Left colon (tissue), 2 donors: ENCODE results near the gene SLMAP. TPM values are rescaled to one million over a fixed set of nuclear protein-coding genes. Genes with fewer than 3 reads are reported as not detected.

Source experiments
- ATAC-seq: fragments of 200-7000 bp; cut with Tn5 transposase; one replicate; pipeline ENCODE4 v1.9.1; 2020; ENCODE audit warnings: mild to moderate bottlenecking, moderate library complexity
- DNase-seq, 2 donors: peaks; one replicate each; pipeline ENCODE4 v3.0.0-alpha.2; 2020
- intact Hi-C, 2 donors: fragments of 100-400 bp; cut with DNase I in 1 of 2; cut with micrococcal nuclease in 1 of 2; formaldehyde crosslinking; loops; one replicate each; pipeline versions ENCODE4 v1.11.2 to v1.14.0; 2022; cut with DNase I, micrococcal nuclease
- total RNA-seq, 2 donors: library from RNA; stranded (reverse); fragmentation: NEBNext Ultra II Directional; extraction: Animal tissue kit (Norgen Biotek cat#: 25700); gene quantifications; one replicate each; pipeline ENCODE4 v1.2.1, GENCODE V29; 2021
- donor health status: DM: no; HTN: no; CAD: no.
- donor health status: DM: yes; HTN: yes; CAD: no.

Gene SLMAP
- total RNA-seq, 2 donors from 2014 or later = 75.7 to 114 TPM

DNA sequence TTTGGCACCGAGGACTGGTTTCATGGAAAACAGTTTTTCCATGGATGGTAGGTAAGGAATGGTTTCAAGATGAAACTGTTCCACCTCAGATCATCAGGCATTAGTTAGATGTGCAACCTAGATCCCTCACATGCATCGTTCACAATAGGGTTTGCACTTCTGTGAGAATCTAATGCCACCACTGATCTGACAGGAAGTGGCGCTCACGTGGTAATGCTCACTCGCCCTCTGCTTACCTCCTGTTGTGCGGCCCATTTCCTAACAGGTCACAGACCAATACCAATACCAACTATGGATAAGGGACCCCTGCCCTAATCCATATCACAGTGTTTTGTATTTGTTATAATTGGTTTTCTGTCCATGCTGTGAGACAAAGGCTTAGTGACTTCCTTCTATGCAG, 58.9 kb downstream of the SLMAP start:
- no peak for ATAC-seq
- intact Hi-C loops = no loop called here
- no peak for DNase-seq

DNA sequence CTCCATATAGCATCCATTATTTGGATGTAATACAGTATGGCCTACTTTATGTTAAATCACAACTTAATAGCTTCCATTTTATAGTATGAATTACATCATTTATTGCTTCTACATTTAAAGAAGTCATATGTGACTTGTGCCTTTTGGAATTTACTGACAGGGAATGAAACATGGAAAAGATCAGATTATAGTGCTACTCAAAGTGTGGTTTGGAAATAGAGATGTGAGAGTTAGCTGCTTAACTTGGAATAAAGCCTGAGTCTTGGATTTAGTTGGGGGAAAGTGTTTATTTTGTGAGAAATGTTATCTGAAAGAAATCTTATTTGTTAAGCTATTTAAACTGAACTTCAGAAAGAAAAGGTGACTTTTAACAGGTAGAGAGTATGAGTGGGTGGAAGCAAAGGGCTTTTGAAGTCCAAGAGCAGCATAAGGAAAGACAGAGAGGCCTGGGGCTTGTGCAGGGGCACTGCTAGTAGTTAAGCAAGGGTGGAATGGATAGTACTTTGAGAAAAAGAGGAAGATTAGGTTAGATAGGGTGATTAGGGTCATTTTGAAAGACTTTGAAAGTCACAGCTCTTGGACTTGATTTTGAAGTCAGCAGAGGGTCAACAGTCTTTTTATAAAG, 60.5 kb downstream of the SLMAP start:
- ATAC-seq = no peak
- DNase-seq = no peak
- intact Hi-C loops = no loop called here

GRCh38 chr3:57818772-57819171, 62.7 kb downstream of the SLMAP start:
- ATAC-seq = no peak
- no peak for DNase-seq
- intact Hi-C loops = no loop called here

DNA sequence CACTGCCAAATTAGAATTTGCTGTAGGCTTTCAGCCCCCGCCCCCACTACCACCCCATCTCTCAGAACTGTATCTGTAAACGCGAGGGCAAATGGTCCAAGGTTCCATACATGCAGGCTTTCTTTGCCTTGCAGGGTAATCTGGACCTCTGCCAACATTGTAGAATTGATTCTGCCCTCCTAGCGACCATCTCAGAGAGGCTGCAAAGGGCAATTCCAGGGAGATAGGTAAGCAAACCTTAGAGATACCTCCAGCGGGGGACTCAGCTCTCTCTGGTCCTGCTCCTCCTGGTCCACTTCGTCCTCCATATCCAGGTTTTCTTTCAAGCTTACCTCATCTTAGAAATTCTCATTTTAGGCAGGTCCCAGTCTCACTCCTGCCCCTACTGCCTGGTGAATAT, 64.4 kb downstream of the SLMAP start:
- ATAC-seq (no peak), DNase-seq (no peak)
- intact Hi-C loops = no loop called here

- intact Hi-C loops = no loop called here
- ATAC-seq (no peak), DNase-seq (no peak)
Measured at GRCh38 chr3:57821765-57822164, 65.7 kb downstream of the SLMAP start.

DNA sequence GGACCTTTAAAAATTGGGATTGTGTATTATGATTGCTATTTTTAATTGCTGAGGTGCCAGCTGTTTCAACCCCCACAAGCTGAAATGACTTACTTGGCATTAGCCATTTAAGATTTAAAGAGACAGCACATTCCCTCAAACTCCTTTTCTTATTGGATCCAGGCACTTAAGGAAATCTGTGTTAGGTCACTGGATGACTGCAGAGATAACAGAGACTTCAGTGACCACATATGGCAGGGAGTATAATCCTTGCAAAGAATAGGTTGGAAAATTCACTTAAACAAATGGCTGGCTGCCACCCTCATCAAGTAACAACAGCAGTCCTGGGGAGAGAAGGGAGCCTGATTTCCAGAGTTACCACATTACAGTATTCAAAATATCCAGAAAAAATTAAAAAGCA, 66.6 kb downstream of the SLMAP start:
- DNase-seq (no peak), ATAC-seq (no peak)
- intact Hi-C loops = no loop called here

- no peak for ATAC-seq
- intact Hi-C loops = no loop called here
- DNase-seq = no peak
Measured at GRCh38 chr3:57825116-57825515, 69.0 kb downstream of the SLMAP start.

DNA sequence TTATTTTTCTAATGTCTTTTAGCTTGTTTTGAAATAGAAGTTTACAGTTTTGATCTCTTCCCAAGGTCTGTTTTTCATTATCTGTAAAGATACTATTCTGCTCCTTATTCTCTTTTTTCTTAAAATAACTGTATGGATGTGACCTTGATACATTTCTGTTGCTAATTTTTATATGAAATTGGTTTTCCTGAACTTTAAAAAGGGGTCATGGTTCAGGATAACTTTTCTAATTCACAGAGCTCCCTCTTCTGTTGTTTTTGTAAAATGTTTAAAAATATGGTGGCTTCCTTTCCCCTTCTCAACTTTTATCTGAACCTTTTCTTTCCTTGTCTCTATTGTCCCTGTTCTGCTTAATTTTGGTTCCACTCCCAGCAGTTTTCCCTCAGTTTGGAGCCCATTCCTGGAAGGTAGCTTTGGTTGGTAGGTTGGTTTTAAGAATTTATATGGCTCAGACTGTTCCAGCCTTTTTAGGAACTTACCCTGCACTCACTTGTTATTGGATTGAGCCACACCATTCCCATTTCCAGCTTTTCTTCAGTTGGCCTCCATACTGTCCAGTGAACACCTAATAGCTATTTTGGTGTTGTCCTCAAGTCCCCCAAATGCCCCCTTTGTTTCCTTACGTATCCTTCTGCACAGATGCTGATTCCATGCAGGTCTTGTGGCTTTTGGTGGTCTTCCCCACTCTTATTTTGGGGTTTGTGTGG, 70.3 kb downstream of the SLMAP start:
- intact Hi-C loops = no loop called here
- ATAC-seq = no peak
- no peak for DNase-seq

DNA sequence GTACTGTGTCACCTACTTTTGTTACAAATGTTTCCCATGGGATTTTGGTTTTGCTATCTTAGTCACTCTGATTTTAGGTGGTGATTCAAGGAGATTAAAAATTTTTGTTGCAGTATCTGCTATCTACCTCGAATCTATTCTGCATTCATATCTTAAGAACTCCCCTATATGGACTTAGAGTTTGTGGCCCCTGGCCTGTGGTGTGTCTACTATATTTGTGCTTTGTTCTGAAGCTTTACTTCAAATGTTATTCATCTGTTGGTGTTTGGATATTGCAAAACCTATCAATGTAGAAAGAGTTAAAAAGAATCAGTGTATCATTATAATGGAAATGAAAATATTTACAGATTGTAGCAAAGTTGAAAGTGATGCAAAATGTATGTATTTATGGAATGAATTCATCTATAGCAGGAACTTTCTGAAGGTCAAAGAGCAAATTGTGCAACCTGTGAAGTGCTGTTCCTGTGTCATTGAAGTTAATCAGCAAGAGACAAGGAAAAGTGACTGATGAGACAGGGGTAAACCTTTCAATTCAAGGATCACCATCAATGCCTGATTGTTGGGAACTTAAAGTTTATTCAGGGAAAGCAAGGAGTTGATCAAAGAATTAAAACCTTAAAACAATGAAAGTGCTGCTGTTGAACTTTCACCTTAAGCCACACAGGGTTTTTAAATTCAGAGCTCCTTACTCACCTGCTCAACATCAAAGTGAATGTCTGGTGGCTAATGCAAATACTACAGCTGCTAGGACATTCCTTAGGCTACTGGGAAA, 71.0 kb downstream of the SLMAP start:
- intact Hi-C loops = no loop called here
- peak; percentile 84 for ATAC-seq
- no peak for DNase-seq

DNA sequence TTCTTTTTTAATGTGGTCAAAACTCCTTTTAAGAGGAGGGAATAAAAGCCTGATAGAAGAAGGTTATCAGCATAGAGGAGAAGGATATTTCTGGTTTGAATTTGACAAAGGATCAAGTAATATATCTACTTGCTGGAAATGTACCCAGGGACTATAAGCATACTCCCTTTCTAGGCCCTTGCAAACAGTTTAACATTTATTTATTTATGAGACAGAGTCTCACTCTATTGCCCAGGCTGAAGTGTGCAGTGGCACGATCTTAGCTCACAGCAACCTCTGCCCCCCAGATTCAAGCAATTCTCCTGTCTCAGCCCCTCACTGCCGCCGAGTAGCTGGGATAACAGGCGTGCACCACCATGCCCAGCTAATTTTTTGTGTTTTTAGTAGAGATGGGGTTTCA, 71.6 kb downstream of the SLMAP start:
- intact Hi-C loops = no loop called here

GRCh38 chr3:57832486-57832885, 76.4 kb downstream of the SLMAP start:
- intact Hi-C loops = no loop called here
- DNase-seq (no peak), ATAC-seq (no peak)

More for the DNA sequence above, 71.6 kb downstream of the SLMAP start:
- peak; percentile 43 for ATAC-seq
- no peak for DNase-seq

GRCh38 chr3:57832900-57833313, 76.8 kb downstream of the SLMAP start:
- ATAC-seq = no peak
- no peak for DNase-seq
- intact Hi-C loops = no loop called here

DNA sequence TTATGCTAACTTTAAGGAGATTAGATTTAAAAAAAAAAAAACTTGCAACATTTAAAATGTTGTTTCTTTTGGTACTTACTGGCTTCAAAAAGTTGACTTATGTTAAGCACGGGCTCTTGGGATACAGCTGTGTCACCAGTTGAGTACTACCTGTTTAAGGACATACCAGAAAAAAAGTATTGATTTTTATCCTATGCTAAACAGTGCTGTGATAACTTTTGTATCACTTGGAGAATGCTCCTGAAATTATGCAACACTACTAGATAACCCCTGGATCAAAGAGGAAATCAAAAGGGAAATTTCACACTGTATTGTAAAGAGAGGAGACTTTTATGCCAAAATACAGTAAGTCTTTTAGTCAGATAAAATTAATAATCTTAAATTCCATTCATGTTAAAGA, 77.7 kb downstream of the SLMAP start:
- intact Hi-C loops = no loop called here
- DNase-seq (no peak), ATAC-seq (no peak)

GRCh38 chr3:57837686-57838085, 81.6 kb downstream of the SLMAP start:
- DNase-seq (no peak), ATAC-seq (no peak)
- intact Hi-C loops = no loop called here

- intact Hi-C loops = no loop called here
- no peak for DNase-seq
- ATAC-seq = no peak
Measured at GRCh38 chr3:57838627-57839026, 82.5 kb downstream of the SLMAP start.

- ATAC-seq (no peak), DNase-seq (no peak)
- intact Hi-C loops = no loop called here
Measured at GRCh38 chr3:57840473-57840872, 84.4 kb downstream of the SLMAP start.

DNA sequence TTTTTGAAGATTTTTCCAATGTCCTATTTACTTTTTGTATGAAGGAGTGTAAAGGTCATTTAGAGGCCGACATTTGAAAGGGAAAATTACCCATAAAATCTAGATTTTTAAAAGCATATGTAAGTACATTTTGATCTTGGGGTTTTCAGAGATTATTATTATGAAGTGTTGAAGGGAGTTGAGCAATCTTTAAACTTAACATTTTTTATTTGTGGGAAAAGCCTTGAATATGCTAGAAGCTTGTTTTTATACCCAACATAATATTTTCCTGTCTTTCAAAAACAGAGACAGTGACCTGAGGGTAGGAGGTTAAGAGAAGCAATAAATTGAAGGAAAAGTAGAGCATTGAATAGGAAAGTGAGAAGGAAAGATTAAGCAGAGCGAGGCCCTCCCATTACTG, 85.7 kb downstream of the SLMAP start:
- DNase-seq (no peak), ATAC-seq (no peak)
- intact Hi-C loops = no loop called here

GRCh38 chr3:57848177-57848738, 92.1 kb downstream of the SLMAP start:
- no peak for DNase-seq
- intact Hi-C loops = no loop called here
- ATAC-seq = no peak

GRCh38 chr3:57851304-57851703, 95.2 kb downstream of the SLMAP start:
- intact Hi-C loops = no loop called here
- DNase-seq (no peak), ATAC-seq (no peak)

DNA sequence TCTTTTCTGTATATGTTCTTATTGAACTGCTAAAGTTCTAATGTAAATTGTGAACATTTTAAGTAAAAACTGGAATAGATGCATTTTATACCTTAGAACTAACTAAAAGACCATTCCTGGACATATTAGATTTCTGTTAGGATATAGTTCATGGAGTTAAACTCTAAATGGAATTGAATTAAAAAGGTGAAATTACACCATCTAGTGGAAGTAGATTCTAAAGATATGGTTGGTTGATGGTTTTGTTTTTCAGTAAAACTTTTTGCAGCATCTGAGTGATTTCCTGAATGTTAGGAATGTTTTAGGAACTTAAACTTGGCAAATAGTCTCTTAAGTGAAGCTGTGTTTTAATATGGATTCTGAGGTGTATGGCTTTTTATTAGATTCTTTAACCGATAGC, 96.8 kb downstream of the SLMAP start:
- ATAC-seq (peak; percentile 56), DNase-seq (no peak)
- intact Hi-C loops = no loop called here
